Measurements from ENCODE around the gene MICALL2.

The MICALL2 gene

GRCh38 chr7:1434891-1435670, 24.2 kb downstream of the MICALL2 start:
- in situ Hi-C loops (cut with MboI; ENCODE audit: low sequenced_read_pairs) = no loop called here

GRCh38 chr7:1434165-1434718, 25.0 kb downstream of the MICALL2 start:
- in situ Hi-C loops (cut with MboI; ENCODE audit: low sequenced_read_pairs) = no loop called here

- in situ Hi-C loops (cut with MboI; ENCODE audit: low sequenced_read_pairs) = no loop called here
Measured at GRCh38 chr7:1433128-1433920, 25.9 kb downstream of the MICALL2 start.

GRCh38 chr7:1432411-1433082, 26.7 kb downstream of the MICALL2 start:
- in situ Hi-C loops (cut with MboI; ENCODE audit: low sequenced_read_pairs) = no loop called here

- in situ Hi-C loops (cut with MboI; ENCODE audit: low sequenced_read_pairs) = no loop called here
Measured at GRCh38 chr7:1431634-1432380, 27.5 kb downstream of the MICALL2 start.

- in situ Hi-C loops (cut with MboI; ENCODE audit: low sequenced_read_pairs) = no loop called here
Measured at GRCh38 chr7:1431226-1431625, 28.0 kb downstream of the MICALL2 start.

- in situ Hi-C loops (cut with MboI; ENCODE audit: low sequenced_read_pairs) = no loop called here
Measured at GRCh38 chr7:1430056-1430845, 29.0 kb downstream of the MICALL2 start.

- in situ Hi-C loops (cut with MboI; ENCODE audit: low sequenced_read_pairs) = no loop called here
Measured at GRCh38 chr7:1428941-1429501, 30.2 kb downstream of the MICALL2 start.

GRCh38 chr7:1427064-1427657, 32.1 kb downstream of the MICALL2 start:
- in situ Hi-C loops (cut with MboI; ENCODE audit: low sequenced_read_pairs) = no loop called here

- in situ Hi-C loops (cut with MboI; ENCODE audit: low sequenced_read_pairs) = no loop called here
Measured at GRCh38 chr7:1426474-1426873, 32.8 kb downstream of the MICALL2 start.

GRCh38 chr7:1425292-1426136, 33.8 kb downstream of the MICALL2 start:
- in situ Hi-C loops (cut with MboI; ENCODE audit: low sequenced_read_pairs) = no loop called here

- in situ Hi-C loops (cut with MboI; ENCODE audit: low sequenced_read_pairs) = no loop called here
Measured at GRCh38 chr7:1424041-1424440, 35.2 kb downstream of the MICALL2 start.

GRCh38 chr7:1423264-1423811, 35.9 kb downstream of the MICALL2 start:
- in situ Hi-C loops (cut with MboI; ENCODE audit: low sequenced_read_pairs) = no loop called here

GRCh38 chr7:1422512-1423263, 36.6 kb downstream of the MICALL2 start:
- in situ Hi-C loops (cut with MboI; ENCODE audit: low sequenced_read_pairs) = no loop called here

- in situ Hi-C loops (cut with MboI; ENCODE audit: low sequenced_read_pairs) = no loop called here
Measured at GRCh38 chr7:1421946-1422345, 37.3 kb downstream of the MICALL2 start.

GRCh38 chr7:1421020-1421790, 38.1 kb downstream of the MICALL2 start:
- in situ Hi-C loops (cut with MboI; ENCODE audit: low sequenced_read_pairs) = no loop called here
